K562 (cell line): Measurements from ENCODE around the gene RNPEPL1. TPM values are rescaled to one million over a fixed set of nuclear protein-coding genes. Genes with fewer than 3 reads are reported as not detected.

Source experiments
- ATAC-seq: fragments of 200-7000 bp; cut with Tn5 transposase; 3 replicates; pipeline ENCODE4 v1.9.1; 2020; ENCODE audit warnings: moderate library complexity
- BruUV-seq: library from RNA; stranded (reverse); fragments of 400-500 nt; replicated peaks from 2 replicates; lab custom pipeline; 2021; lab: Mats Ljungman, UMichigan
- CTCF ChIA-PET: fragments of 300-600 bp; formaldehyde crosslinking; extraction: SDS; loops from one replicate; lab custom pipeline; 2021; ENCODE audit warnings: low intra/inter-chr PET ratio; lab: Yijun Ruan, JAX
- POLR2A ChIA-PET: fragments of 300-600, 350-650 bp; sonication (Branson Sonifier 250); formaldehyde crosslinking; extraction: SDS; loops from one replicate; lab custom pipeline; 2021; ENCODE audit warnings: antibody characterized with exemption, inconsistent platforms; lab: Yijun Ruan, JAX
- DNase-seq, 4 experiments: peaks; one replicate each; pipeline versions ENCODE4 v3.0.0 to v3.0.0-alpha.2; 2011 to 2018; ENCODE audit warnings: low spot score in 3 of 4, mixed read lengths in 3 of 4; ENCODE audit errors: extremely low read depth in 1 of 4
- FAIRE-seq: peaks from 2 replicates; lab custom pipeline; 2011; peaks lifted over from hg19 to GRCh38; lab: Jason Lieb, UNC
- H2AFZ ChIP-seq: 2 replicates; pipeline ENCODE4 v1.6.0; 2011; ENCODE audit warnings: low read depth, low read length, control low read depth, inconsistent platforms
- H3K27ac ChIP-seq: fragments of 200-600 bp; 3 replicates; pipeline ENCODE4 v1.8.0; 2011; ENCODE audit warnings: low read depth, mild to moderate bottlenecking, control low read depth, inconsistent platforms, low read length, moderate library complexity, mixed read lengths; ENCODE audit errors: extremely low read depth
- H3K27me3 ChIP-seq, 2 experiments: fragments of 300-600 bp in 1 of 2; 2 replicates in 1 of 2; 3 replicates in 1 of 2; pipeline versions ENCODE4 v1.6.0 to v1.8.0; 2011; ENCODE audit warnings: inconsistent platforms in 2 of 2, low read length in 2 of 2, mild to moderate bottlenecking in 1 of 2, mixed read lengths in 1 of 2, moderate library complexity in 1 of 2; ENCODE audit not compliant: control insufficient read depth in 2 of 2, insufficient read depth in 2 of 2
- H3K36me3 ChIP-seq: fragments of 300-600 bp; 3 replicates; pipeline ENCODE4 v1.8.0; 2011; ENCODE audit warnings: mild to moderate bottlenecking, low read length, inconsistent platforms; ENCODE audit not compliant: control insufficient read depth, insufficient read depth
- H3K4me1 ChIP-seq, 2 experiments: fragments of 200-600 bp in 1 of 2; replicated peaks in 1 of 2; 2 replicates in 1 of 2; 3 replicates in 1 of 2; pipeline versions ENCODE4 v1.5.1 to v1.8.0; 2011; ENCODE audit warnings: inconsistent platforms in 2 of 2, low read length in 2 of 2, mild to moderate bottlenecking in 1 of 2, mixed read lengths in 1 of 2, moderate library complexity in 1 of 2; ENCODE audit not compliant: control insufficient read depth in 2 of 2, insufficient read depth in 2 of 2
- H3K4me2 ChIP-seq: 2 replicates; pipeline ENCODE4 v1.6.1; 2011; ENCODE audit warnings: low read length, control low read depth, inconsistent platforms, mixed read lengths; ENCODE audit not compliant: insufficient read depth
- H3K4me3 ChIP-seq: fragments of 200-600 bp; sonication (generic), shearing (Covaris generic); 2 replicates; pipeline ENCODE4 v1.5.1; 2016; ENCODE audit warnings: control low read depth, inconsistent platforms
- H3K79me2 ChIP-seq: fragments of 200-600 bp; 3 replicates; pipeline ENCODE4 v1.8.0; 2011; ENCODE audit warnings: low read length, inconsistent platforms; ENCODE audit not compliant: control insufficient read depth, insufficient read depth
- H3K9ac ChIP-seq, 2 experiments: 2 replicates each; pipeline versions ENCODE4 v1.6.0 to v1.6.1; 2011; ENCODE audit warnings: low read depth in 2 of 2, low read length in 2 of 2, control low read depth in 1 of 2, inconsistent platforms in 1 of 2, mild to moderate bottlenecking in 1 of 2, mixed read lengths in 1 of 2; ENCODE audit not compliant: insufficient read depth in 1 of 2
- H3K9me1 ChIP-seq: one replicate; pipeline ENCODE4 v1.6.0; 2011; ENCODE audit warnings: inconsistent platforms, mild to moderate bottlenecking, low read length, moderate library complexity; ENCODE audit not compliant: control insufficient read depth, insufficient read depth
- H3K9me3 ChIP-seq: replicated peaks from 2 replicates; pipeline ENCODE4 v1.5.1; 2011; ENCODE audit warnings: low read depth, low read length, inconsistent platforms; ENCODE audit not compliant: control insufficient read depth, insufficient read depth
- H4K20me1 ChIP-seq: replicated peaks from 2 replicates; pipeline ENCODE4 v1.6.1; 2011; ENCODE audit warnings: low read length, inconsistent platforms, mixed read lengths; ENCODE audit not compliant: control insufficient read depth, insufficient read depth
- CREB3 ChIP-seq: fragments of 450-650 bp; conservative IDR thresholded peaks from 2 replicates; pipeline ENCODE4 v1.6.1; 2016; ENCODE audit warnings: missing genetic modification characterization, low read depth, mild to moderate bottlenecking, missing compliant biosample characterization, moderate library complexity
- E2F4 ChIP-seq: sonication (generic); formaldehyde crosslinking; IDR thresholded peaks from 2 replicates; pipeline ENCODE4 v1.8.0; 2022; ENCODE audit warnings: mild to moderate bottlenecking, low read depth, missing genetic modification reagents
- E2F8 ChIP-seq: fragments of 450-650 bp; IDR thresholded peaks from 2 replicates; pipeline ENCODE4 v1.7.1; 2018; ENCODE audit warnings: mild to moderate bottlenecking, low read depth; ENCODE audit not compliant: partially characterized antibody
- ELF2 ChIP-seq: fragments of 250-450 bp; sonication (Bioruptor Pico); IDR thresholded peaks from 2 replicates; pipeline ENCODE4 v1.5.0; 2021; ENCODE audit warnings: mild to moderate bottlenecking
- HMG20A ChIP-seq: fragments of 450-650 bp; formaldehyde crosslinking; conservative IDR thresholded peaks from 2 replicates; pipeline ENCODE4 v1.4.0; 2020; ENCODE audit warnings: mild to moderate bottlenecking, mixed read lengths
- HMGN3 ChIP-seq: IDR thresholded peaks from 2 replicates; pipeline ENCODE4 v1.6.1; 2011; ENCODE audit warnings: borderline replicate concordance, low read depth, mild to moderate bottlenecking, mixed read lengths, low read length; ENCODE audit not compliant: insufficient read length; ENCODE audit errors: extremely low read depth
- HNRNPLL ChIP-seq: fragments of 200-400 bp; formaldehyde crosslinking; IDR thresholded peaks from 2 replicates; pipeline ENCODE4 v1.6.1; 2017; ENCODE audit warnings: low read length, low read depth, mild to moderate bottlenecking; ENCODE audit not compliant: poor library complexity, severe bottlenecking
- MAFK ChIP-seq: IDR thresholded peaks from 2 replicates; pipeline ENCODE4 v1.6.1; 2011; ENCODE audit warnings: low read length, improper control_type of control experiment
- NFYB ChIP-seq: IDR thresholded peaks from 2 replicates; pipeline ENCODE4 v1.6.1; 2011; ENCODE audit warnings: mild to moderate bottlenecking, moderate library complexity; ENCODE audit not compliant: insufficient read length; ENCODE audit errors: extremely low read depth
- ZFX ChIP-seq: sonication (generic); formaldehyde crosslinking; IDR thresholded peaks from 2 replicates; pipeline ENCODE4 v1.8.0; 2022; ENCODE audit warnings: mild to moderate bottlenecking, missing genetic modification reagents, moderate library complexity
- ZNF589 ChIP-seq: fragments of 200-800 bp; sonication (Bioruptor generic); IDR thresholded peaks from 2 replicates; pipeline ENCODE4 v1.6.1; 2016; ENCODE audit warnings: low read depth, missing genetic modification characterization, missing compliant biosample characterization
- ZNF77 ChIP-seq: fragments of 250-450 bp; sonication (Bioruptor Pico); IDR thresholded peaks from 2 replicates; pipeline ENCODE4 v1.5.0; 2020
- WGBS: fragments of 100-300 bp; shearing (Covaris generic); methylation state at CpG from one replicate; pipeline ENCODE4 v1.1.6; 2016; ENCODE audit warnings: low coverage, mixed read lengths; ENCODE audit not compliant: insufficient coverage; ENCODE audit errors: missing lambda C conversion rate; 5-methylcytosine and 5-hydroxymethylcytosine counted together
- in situ Hi-C: fragments of 300-500 bp; cut with MboI; formaldehyde crosslinking; loops from 4 replicates; pipeline ENCODE4 v1.15.0; 2018; ENCODE audit warnings: inconsistent platforms, mixed read lengths
- intact Hi-C: fragments of 100-400 bp; cut with micrococcal nuclease; formaldehyde crosslinking; loops from 2 replicates; pipeline ENCODE4 v1.14.2; 2022
- polyA plus RNA-seq, 8 experiments: library from polyadenylated mRNA; depleted of rRNA in 4 of 8; stranded (reverse) in 5 of 8; unstranded in 3 of 8; fragments of >200 nt; fragmentation: Nextera tagmentation in 2 of 8; fragmentation: Illumina TruSeq in 1 of 8; extraction: Ambion mirVana in 2 of 8; extraction: Trizol in 1 of 8; gene quantifications; 2 replicates each; pipeline versions ENCODE4 v1.2.1 to v1.2.3, GENCODE V29; 2011 to 2014; ENCODE audit warnings: inconsistent platforms in 1 of 8, missing spikeins in 1 of 8
- total RNA-seq, 7 experiments: library from RNA; depleted of rRNA in 6 of 7; stranded (reverse); fragments of >200 nt in 6 of 7; fragmentation: Illumina TruSeq in 2 of 7; extraction: Trizol in 2 of 7; gene quantifications; 2 replicates each; pipeline versions ENCODE4 v1.2.1 to v1.2.3, GENCODE V29; 2011 to 2021; ENCODE audit warnings: low replicate concordance in 1 of 7
- TF ChIP-seq, protein P1 (sequence below): fragments of 250-450 bp; sonication (Bioruptor Pico); IDR thresholded peaks from 2 replicates; pipeline ENCODE4 v1.8.0; 2021; ENCODE audit warnings: mild to moderate bottlenecking, moderate library complexity
- TF ChIP-seq, protein P2 (sequence below): sonication (generic); formaldehyde crosslinking; IDR thresholded peaks from 2 replicates; pipeline ENCODE4 v1.8.0; 2023; ENCODE audit warnings: mild to moderate bottlenecking, missing genetic modification reagents

Gene RNPEPL1
- total and polyA plus RNA-seq, 9 of the 15 experiments (the other 6 are each of a cell fraction or from before 2014, with no cell fraction given) = 0.07 to 38.7 (median 5.6) TPM

DNA sequence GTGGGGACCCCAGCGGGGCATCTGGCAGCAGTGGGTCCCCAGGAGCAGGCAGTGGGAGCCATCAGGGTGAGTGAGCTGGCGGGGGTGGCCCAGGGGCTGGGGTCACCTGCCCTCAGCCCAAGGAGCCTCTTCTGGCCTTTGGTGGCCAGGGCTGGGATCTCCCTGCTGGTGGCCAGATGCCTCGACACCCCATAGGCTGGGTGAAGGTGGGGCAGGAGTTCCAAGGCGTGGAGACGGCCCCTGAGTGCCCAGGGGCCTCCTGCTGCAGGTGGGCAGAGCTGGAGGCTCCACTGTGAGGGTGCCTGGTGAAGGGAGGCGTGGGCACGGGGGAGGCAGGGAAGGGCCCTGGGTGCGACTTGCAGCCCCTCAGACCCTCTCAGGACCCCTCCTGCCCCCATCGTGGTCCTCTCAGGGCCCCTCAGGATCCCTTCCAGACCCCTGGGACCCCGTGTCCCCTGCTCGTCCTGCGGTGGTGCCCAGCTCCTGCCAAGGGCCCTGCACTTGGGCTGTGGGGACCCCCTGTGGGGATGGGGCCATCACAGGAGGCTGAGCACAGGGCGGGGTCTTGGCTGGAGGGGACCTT is 52.0 kb downstream of the RNPEPL1 start:
- intact Hi-C loops (no loop called here), in situ Hi-C loops (no loop called here)
- no peak overlapping the region for H3K9ac ChIP-seq
- no TSS peak for BruUV-seq
- FAIRE-seq = no peak
- peaks cover 0 to 38% of the 10 kb centered on the region in 2 experiments; a peak in 2 of 5 replicates for H3K4me1 ChIP-seq
- no peaks in the 10 kb centered on the region for H3K36me3 ChIP-seq
- H3K27me3 ChIP-seq = no peaks in the 10 kb centered on the region
- no peak overlapping the region for H3K4me2 ChIP-seq
- no peak overlapping the region for H3K27ac ChIP-seq
- H3K4me3 ChIP-seq = no peak overlapping the region
- H3K79me2 ChIP-seq = no peaks in the 10 kb centered on the region
- DNase-seq = no peak
- no peak overlapping the region for H2AFZ ChIP-seq
- WGBS = 5% methylated on average over 4 of the region's 13 CpGs
- H4K20me1 ChIP-seq = no peaks in the 10 kb centered on the region
- no peaks in the 10 kb centered on the region for H3K9me1 ChIP-seq
- ChIA-PET POLR2A (interaction anchor here (0.6 to 0.7 kb wide), 2 partner anchors 41 to 1045 kb away, joined by 3 read pairs; no protein-coding TSS in a partner anchor), CTCF (no interaction called here)
- H3K9me3 ChIP-seq = no peaks in the 10 kb centered on the region
- no peak for ATAC-seq
- no peak for TF ChIP-seq CREB3 (tag)
- no peak for TF ChIP-seq NFYB
- no peak for TF ChIP-seq E2F8
- TF ChIP-seq, protein P1, sequence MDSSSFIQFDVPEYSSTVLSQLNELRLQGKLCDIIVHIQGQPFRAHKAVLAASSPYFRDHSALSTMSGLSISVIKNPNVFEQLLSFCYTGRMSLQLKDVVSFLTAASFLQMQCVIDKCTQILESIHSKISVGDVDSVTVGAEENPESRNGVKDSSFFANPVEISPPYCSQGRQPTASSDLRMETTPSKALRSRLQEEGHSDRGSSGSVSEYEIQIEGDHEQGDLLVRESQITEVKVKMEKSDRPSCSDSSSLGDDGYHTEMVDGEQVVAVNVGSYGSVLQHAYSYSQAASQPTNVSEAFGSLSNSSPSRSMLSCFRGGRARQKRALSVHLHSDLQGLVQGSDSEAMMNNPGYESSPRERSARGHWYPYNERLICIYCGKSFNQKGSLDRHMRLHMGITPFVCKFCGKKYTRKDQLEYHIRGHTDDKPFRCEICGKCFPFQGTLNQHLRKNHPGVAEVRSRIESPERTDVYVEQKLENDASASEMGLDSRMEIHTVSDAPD (CRISPR knock-in tag) = no peak
- no peak for TF ChIP-seq ZNF589 (CRISPR knock-in tag)
- no peak for TF ChIP-seq E2F4 (CRISPR knock-in tag)
- TF ChIP-seq HMGN3 = no peak
- no peak for TF ChIP-seq HMG20A (CRISPR knock-in tag)
- no peak for TF ChIP-seq ZFX (CRISPR knock-in tag)
- TF ChIP-seq, protein P2, sequence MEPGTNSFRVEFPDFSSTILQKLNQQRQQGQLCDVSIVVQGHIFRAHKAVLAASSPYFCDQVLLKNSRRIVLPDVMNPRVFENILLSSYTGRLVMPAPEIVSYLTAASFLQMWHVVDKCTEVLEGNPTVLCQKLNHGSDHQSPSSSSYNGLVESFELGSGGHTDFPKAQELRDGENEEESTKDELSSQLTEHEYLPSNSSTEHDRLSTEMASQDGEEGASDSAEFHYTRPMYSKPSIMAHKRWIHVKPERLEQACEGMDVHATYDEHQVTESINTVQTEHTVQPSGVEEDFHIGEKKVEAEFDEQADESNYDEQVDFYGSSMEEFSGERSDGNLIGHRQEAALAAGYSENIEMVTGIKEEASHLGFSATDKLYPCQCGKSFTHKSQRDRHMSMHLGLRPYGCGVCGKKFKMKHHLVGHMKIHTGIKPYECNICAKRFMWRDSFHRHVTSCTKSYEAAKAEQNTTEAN (CRISPR knock-in tag) = no peak
- TF ChIP-seq HNRNPLL = no peak
- no peak for TF ChIP-seq MAFK
- no peak for TF ChIP-seq ZNF77 (CRISPR knock-in tag)
- TF ChIP-seq ELF2 = no peak
